Loucy (cell line): ENCODE results near the gene MBNL1.

ENCODE experiments used
- H2AFZ ChIP-seq: fragments of 200-600 bp; sonication (generic); 2 replicates; pipeline ENCODE4 v1.6.0; 2016; ENCODE audit warnings: antibody characterized with exemption, mild to moderate bottlenecking, low read length, moderate library complexity
- H3F3A ChIP-seq: fragments of 200-600 bp; 2 replicates; pipeline ENCODE4 v1.6.0; 2016; ENCODE audit warnings: antibody characterized with exemption, low read depth, mild to moderate bottlenecking
- H3K27me3 ChIP-seq: fragments of 200-600 bp; sonication (generic); 2 replicates; pipeline ENCODE4 v1.6.1; 2014; ENCODE audit warnings: low read length, mild to moderate bottlenecking; ENCODE audit not compliant: insufficient read depth, poor library complexity, severe bottlenecking
- H3K36me3 ChIP-seq: fragments of 200-600 bp; sonication (generic); 2 replicates; pipeline ENCODE4 v1.6.1; 2016; ENCODE audit warnings: low read length; ENCODE audit not compliant: insufficient read depth
- H3K4me1 ChIP-seq: fragments of 200-600 bp; sonication (generic); 2 replicates; pipeline ENCODE4 v1.5.1; 2014; ENCODE audit warnings: low read length, mild to moderate bottlenecking; ENCODE audit not compliant: insufficient read depth, poor library complexity, severe bottlenecking
- H3K4me2 ChIP-seq: fragments of 200-600 bp; sonication (generic); 2 replicates; pipeline ENCODE4 v1.6.0; 2014; ENCODE audit warnings: antibody characterized with exemption, low read length, low read depth, mild to moderate bottlenecking; ENCODE audit not compliant: poor library complexity, severe bottlenecking
- H3K4me3 ChIP-seq: fragments of 200-600 bp; sonication (generic); 2 replicates; pipeline ENCODE4 v1.5.1; 2014; ENCODE audit warnings: low read length, mild to moderate bottlenecking, mixed read lengths; ENCODE audit not compliant: poor library complexity, severe bottlenecking
- H3K79me2 ChIP-seq: fragments of 200-600 bp; sonication (generic); 2 replicates; pipeline ENCODE4 v1.6.1; 2014; ENCODE audit warnings: low read length; ENCODE audit not compliant: insufficient read depth
- H3K9ac ChIP-seq: fragments of 200-600 bp; sonication (generic); 2 replicates; pipeline ENCODE4 v1.6.0; 2014; ENCODE audit warnings: mild to moderate bottlenecking, low read depth, low read length, moderate library complexity; ENCODE audit not compliant: poor library complexity, severe bottlenecking
- H3K9me2 ChIP-seq: fragments of 200-600 bp; sonication (generic); replicated peaks from 2 replicates; pipeline ENCODE4 v1.6.1; 2016; ENCODE audit warnings: low read depth, low read length, mixed read lengths
- H3K9me3 ChIP-seq: fragments of 200-600 bp; sonication (generic); 2 replicates; pipeline ENCODE4 v1.6.1; 2014; ENCODE audit warnings: mild to moderate bottlenecking, antibody characterized with exemption, low read length, low read depth; ENCODE audit not compliant: insufficient read depth
- H4K20me1 ChIP-seq: fragments of 200-600 bp; sonication (generic); 2 replicates; pipeline ENCODE4 v1.6.0; 2014; ENCODE audit warnings: antibody characterized with exemption, low read length, mild to moderate bottlenecking; ENCODE audit not compliant: insufficient read depth, poor library complexity, severe bottlenecking
- EZH2phosphoT487 ChIP-seq: fragments of 200-600 bp; IDR thresholded peaks from 2 replicates; pipeline ENCODE4 v1.6.1; 2018; ENCODE audit warnings: antibody characterized with exemption, mild to moderate bottlenecking, moderate library complexity, borderline replicate concordance
- TF ChIP-seq, protein P1 (sequence below): fragments of 200-600 bp; sonication (generic); conservative IDR thresholded peaks from 2 replicates; pipeline ENCODE4 v1.5.1; 2014; ENCODE audit warnings: mild to moderate bottlenecking, antibody characterized with exemption, low read length

The MBNL1 gene

DNA sequence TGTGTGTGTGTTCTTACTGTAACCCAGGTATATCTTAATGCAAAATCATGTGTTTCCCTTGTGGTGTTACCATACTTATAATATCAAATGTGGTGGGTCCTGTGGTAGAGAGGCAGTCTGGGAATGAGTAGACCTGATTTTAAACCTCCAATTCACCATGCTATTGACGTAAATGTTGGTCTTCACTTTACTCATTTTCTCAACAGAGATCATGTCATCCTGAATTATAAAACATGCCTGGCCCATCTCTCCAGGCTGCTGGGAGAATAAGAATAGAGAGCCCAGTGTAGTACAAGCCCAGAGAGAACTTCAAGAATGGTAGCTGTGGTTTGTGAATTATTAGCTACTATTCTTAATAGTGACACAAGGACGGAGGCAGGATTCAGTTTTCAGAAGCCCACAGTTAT lies 88.1 kb downstream of the MBNL1 start:
- no peaks in the 10 kb centered on the region for H3K4me1 ChIP-seq
- H4K20me1 ChIP-seq: peaks cover 85% of the 10 kb centered on the region
- H3K79me2 ChIP-seq: peaks cover 98% of the 10 kb centered on the region

DNA sequence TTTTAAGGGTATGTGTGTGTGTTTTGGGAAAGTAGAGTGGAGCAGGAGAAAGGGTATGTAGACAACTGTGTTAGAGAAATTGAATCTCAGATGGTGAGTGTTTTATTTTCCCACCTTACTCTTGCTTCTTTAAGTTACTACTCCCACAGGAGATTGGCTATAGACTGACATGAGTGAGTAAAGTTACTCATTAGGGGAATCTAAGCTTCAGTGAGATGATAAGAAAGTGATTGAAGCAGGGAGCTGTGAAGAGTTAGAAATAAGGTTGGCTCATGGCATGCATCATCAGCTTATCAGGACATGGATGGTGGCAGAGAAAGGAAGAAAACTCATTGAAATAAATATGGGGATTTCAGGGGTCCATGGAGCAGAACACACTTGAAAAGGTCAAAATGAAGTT lies 88.9 kb downstream of the MBNL1 start:
- H3K27me3 ChIP-seq: no peaks in the 10 kb centered on the region
- TF ChIP-seq, protein P1, sequence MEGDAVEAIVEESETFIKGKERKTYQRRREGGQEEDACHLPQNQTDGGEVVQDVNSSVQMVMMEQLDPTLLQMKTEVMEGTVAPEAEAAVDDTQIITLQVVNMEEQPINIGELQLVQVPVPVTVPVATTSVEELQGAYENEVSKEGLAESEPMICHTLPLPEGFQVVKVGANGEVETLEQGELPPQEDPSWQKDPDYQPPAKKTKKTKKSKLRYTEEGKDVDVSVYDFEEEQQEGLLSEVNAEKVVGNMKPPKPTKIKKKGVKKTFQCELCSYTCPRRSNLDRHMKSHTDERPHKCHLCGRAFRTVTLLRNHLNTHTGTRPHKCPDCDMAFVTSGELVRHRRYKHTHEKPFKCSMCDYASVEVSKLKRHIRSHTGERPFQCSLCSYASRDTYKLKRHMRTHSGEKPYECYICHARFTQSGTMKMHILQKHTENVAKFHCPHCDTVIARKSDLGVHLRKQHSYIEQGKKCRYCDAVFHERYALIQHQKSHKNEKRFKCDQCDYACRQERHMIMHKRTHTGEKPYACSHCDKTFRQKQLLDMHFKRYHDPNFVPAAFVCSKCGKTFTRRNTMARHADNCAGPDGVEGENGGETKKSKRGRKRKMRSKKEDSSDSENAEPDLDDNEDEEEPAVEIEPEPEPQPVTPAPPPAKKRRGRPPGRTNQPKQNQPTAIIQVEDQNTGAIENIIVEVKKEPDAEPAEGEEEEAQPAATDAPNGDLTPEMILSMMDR: no peak
- no peak for TF ChIP-seq EZH2phosphoT487
- H3K4me3 ChIP-seq: no peak overlapping the region
- H3K4me1 ChIP-seq: no peaks in the 10 kb centered on the region
- peaks cover 4% of the 10 kb centered on the region; the same call in 1 of the 2 replicates for H3K36me3 ChIP-seq
- H3K9ac ChIP-seq: no peak overlapping the region
- H3K9me3 ChIP-seq: no peaks in the 10 kb centered on the region
- peaks cover 91% of the 10 kb centered on the region for H4K20me1 ChIP-seq
- H3K9me2 ChIP-seq: no peaks in the 10 kb centered on the region
- H3K4me2 ChIP-seq: no peak overlapping the region
- H3F3A ChIP-seq: no peaks in the 10 kb centered on the region
- H3K79me2 ChIP-seq: peaks cover 98% of the 10 kb centered on the region
- no peak overlapping the region for H2AFZ ChIP-seq

More for the DNA sequence above, 88.1 kb downstream of the MBNL1 start:
- no peaks in the 10 kb centered on the region for H3K9me2 ChIP-seq
- TF ChIP-seq EZH2phosphoT487: no peak
- TF ChIP-seq, protein P1: no peak
- H3K9me3 ChIP-seq: no peaks in the 10 kb centered on the region
- no peaks in the 10 kb centered on the region for H3F3A ChIP-seq
- no peaks in the 10 kb centered on the region for H3K27me3 ChIP-seq
- no peak overlapping the region for H3K4me2 ChIP-seq
- H2AFZ ChIP-seq: no peak overlapping the region
- H3K9ac ChIP-seq: no peak overlapping the region
- peaks cover 4% of the 10 kb centered on the region; the same call in 1 of the 2 replicates for H3K36me3 ChIP-seq
- H3K4me3 ChIP-seq: no peak overlapping the region

DNA sequence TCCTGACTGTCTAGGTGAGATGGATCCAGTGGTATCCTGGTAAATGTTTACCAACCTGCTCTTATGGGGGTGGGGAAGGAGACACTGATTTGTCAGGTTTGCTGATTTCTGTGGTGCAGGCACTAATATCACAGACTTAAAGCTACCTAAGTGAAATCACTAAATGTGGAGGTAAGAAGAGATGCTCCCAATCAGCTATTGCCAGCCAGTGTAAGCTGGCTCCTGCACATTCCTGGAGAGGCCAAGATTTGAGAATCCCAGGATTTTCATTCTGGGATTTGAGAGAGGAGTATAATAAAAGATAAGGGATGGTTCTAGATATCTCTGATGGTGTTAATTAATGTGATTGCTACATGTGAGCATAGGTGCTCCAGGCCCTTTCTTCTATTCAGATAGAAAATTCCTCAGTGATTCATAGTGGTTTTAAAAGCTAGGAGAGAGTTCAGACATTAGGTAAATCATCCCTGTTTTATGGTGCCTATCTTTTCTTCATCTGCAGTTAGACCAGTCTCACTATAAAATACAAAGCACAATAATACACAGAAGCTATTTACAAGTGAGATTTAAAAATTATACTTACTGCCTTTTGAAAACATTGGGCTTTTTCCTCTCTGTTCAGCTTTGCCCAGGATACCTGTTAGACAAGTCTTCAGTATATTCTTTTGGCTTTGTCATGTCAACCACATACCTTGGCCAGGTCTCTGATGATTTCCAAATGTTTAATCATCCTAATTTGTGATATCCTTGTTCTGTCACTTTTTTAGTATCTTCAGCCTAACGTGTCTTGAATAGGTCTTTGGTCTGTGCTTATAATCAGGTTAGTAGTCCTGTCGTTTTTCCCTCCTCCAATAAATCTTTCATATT lies 90.9 kb downstream of the MBNL1 start:
- Histone ChIP-seq H4K20me1 (peaks cover 87% of the 10 kb centered on the region), H3K79me2 (peaks cover 98% of the 10 kb centered on the region), H3K4me3 (no peak overlapping the region), H3K27me3 (no peaks in the 10 kb centered on the region), H3K36me3 (peaks cover 4% of the 10 kb centered on the region; the same call in 1 of the 2 replicates), H3K9ac (no peak overlapping the region), H2AFZ (no peak overlapping the region), H3F3A (no peaks in the 10 kb centered on the region), H3K9me2 (no peaks in the 10 kb centered on the region), H3K4me1 (no peaks in the 10 kb centered on the region), H3K9me3 (no peaks in the 10 kb centered on the region), H3K4me2 (no peak overlapping the region)
- TF ChIP-seq, protein P1: no peak
- TF ChIP-seq EZH2phosphoT487: no peak
